ENCODE measurements around the gene NSUN5. TPM values are rescaled to one million over a fixed set of nuclear protein-coding genes. Genes with fewer than 3 reads are reported as not detected.
"Not testable (repeated sequence)": the region's sequence is repeated elsewhere in the genome, so short reads cannot be mapped to it uniquely, and the experiment has no call there.

NSUN5 gene
- total RNA-seq, 1 experiment from 2014 or later, result 52.7 TPM

- DNase-seq (ENCODE audit: low spot score); in situ Hi-C loops (cut with HindIII; ENCODE audit: low sequenced_read_pairs): not testable (repeated sequence)
These were observed 5.8 kb downstream of the NSUN5 start for GRCh38 chr7:73302846-73303245.

- DNase-seq (ENCODE audit: low spot score); in situ Hi-C loops (cut with HindIII; ENCODE audit: low sequenced_read_pairs): not testable (repeated sequence)
These were observed 7.5 kb downstream of the NSUN5 start for GRCh38 chr7:73301108-73301507.

DNA sequence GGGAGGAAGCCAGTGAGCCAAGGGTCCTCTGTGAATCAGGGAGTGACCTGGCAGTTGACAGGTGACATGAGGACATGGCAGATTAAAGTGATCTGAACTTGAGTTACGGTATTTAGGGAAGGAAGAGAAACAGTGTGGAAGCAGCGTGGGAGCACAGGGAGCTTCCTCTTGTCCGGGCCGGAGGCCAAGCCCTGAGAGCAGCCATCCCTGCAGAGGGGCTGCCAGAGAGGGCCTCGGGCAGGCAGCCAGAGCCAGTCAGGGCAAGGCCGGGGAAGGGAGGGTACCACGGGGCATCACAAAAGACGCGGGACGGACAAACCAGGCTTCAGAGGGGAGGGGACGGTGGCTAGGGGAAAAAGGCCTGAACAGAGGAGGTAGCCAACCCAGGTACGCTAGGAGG, 8.8 kb downstream of the NSUN5 start:
- in situ Hi-C loops (cut with HindIII; ENCODE audit: low sequenced_read_pairs); DNase-seq (ENCODE audit: low spot score): not testable (repeated sequence)

- in situ Hi-C loops (cut with HindIII; ENCODE audit: low sequenced_read_pairs); DNase-seq (ENCODE audit: low spot score): not testable (repeated sequence)
These were observed 10.9 kb downstream of the NSUN5 start for GRCh38 chr7:73297706-73298105.

DNA sequence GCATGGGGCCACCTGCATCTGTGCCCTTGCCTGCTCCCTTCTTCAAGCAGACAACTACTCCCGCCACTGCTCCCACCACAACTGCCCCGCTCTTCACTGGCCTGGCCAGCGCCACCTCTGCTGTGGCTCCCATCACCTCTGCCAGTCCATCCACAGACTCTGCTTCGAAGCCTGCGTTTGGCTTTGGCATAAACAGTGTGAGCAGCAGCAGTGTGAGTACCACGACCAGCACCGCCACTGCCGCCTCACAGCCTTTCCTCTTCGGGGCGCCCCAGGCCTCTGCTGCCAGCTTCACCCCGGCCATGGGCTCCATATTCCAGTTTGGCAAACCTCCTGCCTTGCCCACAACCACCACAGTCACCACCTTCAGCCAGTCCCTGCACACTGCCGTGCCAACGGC, 11.4 kb downstream of the NSUN5 start:
- in situ Hi-C loops (cut with HindIII; ENCODE audit: low sequenced_read_pairs), result not testable (repeated sequence)

GRCh38 chr7:73277210-73277609, 31.4 kb downstream of the NSUN5 start:
- in situ Hi-C loops (cut with HindIII; ENCODE audit: low sequenced_read_pairs), result not testable (repeated sequence)

More for the DNA sequence above, 11.4 kb downstream of the NSUN5 start:
- DNase-seq (ENCODE audit: low spot score), result not testable (repeated sequence)

DNA sequence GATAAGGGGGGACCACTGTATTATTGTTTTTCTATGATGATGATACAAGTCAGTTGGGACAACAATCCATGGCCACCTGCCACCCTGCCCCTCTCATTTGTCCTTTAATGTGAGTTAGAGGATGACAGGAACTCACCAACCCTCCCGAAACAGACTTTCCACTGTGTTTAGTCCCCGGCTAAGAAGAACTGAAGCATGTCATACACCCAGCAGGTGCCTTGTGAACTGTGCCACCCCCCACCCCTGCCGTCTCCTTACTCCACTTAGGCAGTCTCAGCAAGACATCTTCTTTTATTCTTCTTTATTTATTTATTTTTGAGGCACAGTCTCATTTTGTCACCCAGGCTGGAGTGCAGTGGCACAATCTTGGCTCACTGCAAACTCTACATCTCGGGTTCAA, 40.8 kb downstream of the NSUN5 start:
- DNase-seq (ENCODE audit: low spot score); in situ Hi-C loops (cut with HindIII; ENCODE audit: low sequenced_read_pairs): not testable (repeated sequence)

More at GRCh38 chr7:73277210-73277609, 31.4 kb downstream of the NSUN5 start:
- DNase-seq (ENCODE audit: low spot score), result not testable (repeated sequence)

GRCh38 chr7:73266719-73267368, 41.8 kb downstream of the NSUN5 start:
- DNase-seq (ENCODE audit: low spot score); in situ Hi-C loops (cut with HindIII; ENCODE audit: low sequenced_read_pairs): not testable (repeated sequence)

DNA sequence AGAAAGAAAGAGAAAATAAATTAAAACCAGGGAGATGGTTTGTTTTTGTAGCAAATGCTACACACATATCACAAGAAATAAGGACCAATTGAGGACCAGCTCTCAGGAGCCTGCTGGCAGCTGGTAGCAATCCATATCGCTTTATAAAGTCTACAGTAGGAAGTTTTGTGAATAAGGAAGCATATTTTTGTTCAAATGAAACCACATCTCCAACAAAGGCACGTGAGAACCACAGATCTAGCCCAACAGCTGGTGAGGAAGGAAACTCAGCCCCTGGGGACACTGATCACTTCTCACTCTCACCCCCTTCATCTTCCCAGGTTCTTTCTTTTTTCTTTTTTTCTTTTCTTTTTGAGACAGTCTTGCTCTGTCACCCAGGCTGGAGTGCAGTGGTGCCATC, 46.2 kb downstream of the NSUN5 start:
- DNase-seq (ENCODE audit: low spot score); in situ Hi-C loops (cut with HindIII; ENCODE audit: low sequenced_read_pairs): not testable (repeated sequence)

Other genes with a start within 250 kb of the NSUN5 start
- gene SPDYE9, start 222.8 kb downstream of the NSUN5 start, total RNA-seq (2014; rRNA removed; shearing (Covaris generic)), result not detected in 2 replicates
- not detected in 2 replicates for gene TRIM50, start 19.3 kb upstream of the NSUN5 start, total RNA-seq (2014; rRNA removed; shearing (Covaris generic))
- gene FKBP6, start 19.3 kb upstream of the NSUN5 start, total RNA-seq (2014; rRNA removed; shearing (Covaris generic)), result not detected in 2 replicates
- gene FZD9, start 125.0 kb upstream of the NSUN5 start, total RNA-seq (2014; rRNA removed; shearing (Covaris generic)), result not detected in 2 replicates
- gene BAZ1B, start 213.5 kb upstream of the NSUN5 start, total RNA-seq (2014; rRNA removed; shearing (Covaris generic)), result 69.2 and 90.1 TPM in 2 replicates
- gene BCL7B, start 248.9 kb upstream of the NSUN5 start, total RNA-seq (2014; rRNA removed; shearing (Covaris generic)), result 43.6 and 57.5 TPM in 2 replicates

All from G401 (cell line).